Epithelial cell of esophagus (primary cell): ENCODE measurements around the gene SH3BP5.

Experiments
- DNase-seq: peaks from one replicate; pipeline ENCODE4 v3.0.0; 2010; ENCODE audit warnings: low read depth
- H3K4me3 ChIP-seq: 2 replicates; pipeline ENCODE4 v1.5.1; 2011; ENCODE audit warnings: mild to moderate bottlenecking, low read length, control low read depth
- TF ChIP-seq, protein P1 (sequence below): IDR thresholded peaks from 2 replicates; pipeline ENCODE4 v1.5.1; 2011; ENCODE audit warnings: low read depth, mild to moderate bottlenecking, low read length, control low read depth, inconsistent platforms; ENCODE audit not compliant: insufficient read depth; ENCODE audit errors: missing control alignments

The SH3BP5 gene

DNA sequence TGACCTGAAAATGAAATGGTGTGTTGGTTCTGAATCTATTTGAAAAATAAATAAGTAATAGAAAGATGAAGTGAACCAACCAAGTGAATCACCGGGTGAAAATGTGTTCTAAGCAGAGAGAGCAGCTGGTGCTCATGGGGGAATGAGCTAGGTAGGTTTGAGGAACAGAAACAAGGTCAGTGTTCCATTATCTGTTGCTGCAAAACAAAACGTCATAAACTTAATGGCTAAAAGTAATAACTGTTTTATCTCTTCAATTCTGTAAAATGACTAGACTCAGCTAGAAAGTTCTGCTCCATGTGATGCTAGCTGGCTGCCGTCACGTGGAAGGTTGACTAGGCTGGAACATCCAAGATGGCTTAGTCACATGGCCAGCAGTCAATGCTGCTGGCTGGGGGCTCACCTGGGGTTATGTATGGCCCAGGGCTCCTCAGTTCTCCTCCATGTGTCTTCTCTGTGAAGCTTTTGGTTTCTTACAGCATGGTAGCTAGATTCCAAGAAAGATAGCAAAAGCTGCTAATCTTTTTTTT is 13.3 kb upstream of the SH3BP5 start:
- TF ChIP-seq, protein P1, sequence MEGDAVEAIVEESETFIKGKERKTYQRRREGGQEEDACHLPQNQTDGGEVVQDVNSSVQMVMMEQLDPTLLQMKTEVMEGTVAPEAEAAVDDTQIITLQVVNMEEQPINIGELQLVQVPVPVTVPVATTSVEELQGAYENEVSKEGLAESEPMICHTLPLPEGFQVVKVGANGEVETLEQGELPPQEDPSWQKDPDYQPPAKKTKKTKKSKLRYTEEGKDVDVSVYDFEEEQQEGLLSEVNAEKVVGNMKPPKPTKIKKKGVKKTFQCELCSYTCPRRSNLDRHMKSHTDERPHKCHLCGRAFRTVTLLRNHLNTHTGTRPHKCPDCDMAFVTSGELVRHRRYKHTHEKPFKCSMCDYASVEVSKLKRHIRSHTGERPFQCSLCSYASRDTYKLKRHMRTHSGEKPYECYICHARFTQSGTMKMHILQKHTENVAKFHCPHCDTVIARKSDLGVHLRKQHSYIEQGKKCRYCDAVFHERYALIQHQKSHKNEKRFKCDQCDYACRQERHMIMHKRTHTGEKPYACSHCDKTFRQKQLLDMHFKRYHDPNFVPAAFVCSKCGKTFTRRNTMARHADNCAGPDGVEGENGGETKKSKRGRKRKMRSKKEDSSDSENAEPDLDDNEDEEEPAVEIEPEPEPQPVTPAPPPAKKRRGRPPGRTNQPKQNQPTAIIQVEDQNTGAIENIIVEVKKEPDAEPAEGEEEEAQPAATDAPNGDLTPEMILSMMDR = no peak
- no peak for DNase-seq
- H3K4me3 ChIP-seq = no peak overlapping the region

DNA sequence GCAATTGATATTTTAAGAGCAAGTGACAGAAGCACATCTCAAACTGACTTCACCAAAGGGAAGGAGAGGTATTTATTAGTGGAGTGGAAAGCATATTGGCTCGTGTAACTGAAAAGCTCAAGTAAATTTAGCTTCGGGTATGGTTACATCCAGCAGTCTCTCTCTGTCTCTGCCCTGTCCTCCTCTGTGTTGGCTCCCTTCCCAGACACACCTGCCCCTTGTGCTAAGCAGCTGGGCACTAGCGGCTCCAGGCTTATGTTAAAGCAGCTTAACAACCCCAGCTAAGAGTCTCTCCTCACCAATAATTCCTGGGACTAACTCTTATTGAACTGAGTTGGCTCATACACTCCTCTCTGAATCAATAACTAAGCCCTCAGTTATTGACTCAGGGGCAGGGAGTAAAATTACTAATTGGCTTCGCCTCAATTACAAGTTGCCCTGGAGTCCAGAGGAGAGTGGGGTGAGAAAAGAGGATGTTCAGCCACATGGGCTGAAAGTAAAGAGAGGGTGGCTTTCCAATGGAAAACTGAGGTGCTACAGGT is 12.8 kb upstream of the SH3BP5 start:
- DNase-seq = no peak
- no peak overlapping the region for H3K4me3 ChIP-seq
- TF ChIP-seq, protein P1 = no peak

GRCh38 chr3:15342945-15343344 is 10.6 kb upstream of the SH3BP5 start:
- no peak for DNase-seq
- H3K4me3 ChIP-seq = no peak overlapping the region
- TF ChIP-seq, protein P1 = no peak

DNA sequence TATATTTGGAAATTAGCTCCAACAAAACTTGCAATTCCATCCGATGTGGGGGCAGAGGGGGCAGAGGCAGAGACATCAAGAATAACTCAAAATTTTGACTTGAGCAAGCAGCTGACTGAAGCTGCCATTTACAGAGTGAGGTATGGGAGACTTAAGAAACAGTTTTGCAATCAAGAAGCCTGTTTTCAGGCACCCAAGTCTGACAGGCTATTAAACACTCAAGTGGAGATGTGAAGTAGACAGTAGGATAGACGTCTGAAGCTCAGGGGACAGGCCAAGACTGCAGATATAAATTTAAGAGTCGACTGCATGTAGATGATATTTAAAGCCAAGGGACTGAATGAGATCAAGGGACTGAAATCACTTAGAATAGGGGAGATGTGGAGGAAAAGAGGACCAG is 9.9 kb upstream of the SH3BP5 start:
- DNase-seq = no peak
- no peak overlapping the region for H3K4me3 ChIP-seq
- TF ChIP-seq, protein P1 = no peak

DNA sequence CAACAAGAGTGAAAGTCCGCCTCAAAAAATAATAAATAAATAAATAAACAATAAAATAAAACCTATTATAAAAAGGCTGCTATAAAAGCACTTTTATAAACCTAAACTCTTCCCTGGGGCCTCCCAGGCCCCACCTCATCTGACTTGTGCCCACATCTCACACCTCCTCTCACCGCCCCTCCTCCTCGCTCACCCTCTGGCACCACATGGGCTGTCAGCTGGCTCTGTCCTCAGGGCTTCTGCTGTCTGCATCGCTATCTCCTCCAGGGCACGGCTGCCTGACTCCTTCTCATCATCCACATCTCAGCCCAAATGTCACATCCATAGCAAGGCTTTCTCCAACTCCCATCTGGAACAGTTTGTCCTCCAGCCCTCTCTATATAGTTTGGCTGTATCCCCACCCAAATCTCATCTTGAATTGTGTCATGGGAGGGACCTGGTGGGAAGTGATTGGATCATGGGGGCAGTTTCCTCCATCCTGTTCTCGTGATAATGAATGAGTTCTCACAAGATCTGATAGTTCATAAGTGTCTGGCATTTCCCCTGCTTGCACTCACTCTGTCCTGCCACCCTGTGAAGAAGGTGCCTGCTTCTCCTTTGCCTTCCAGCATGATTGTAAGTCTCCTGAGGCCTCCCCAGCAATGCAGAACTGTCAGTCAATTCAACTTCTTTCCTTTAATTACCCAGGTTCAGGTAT is 8.8 kb upstream of the SH3BP5 start:
- TF ChIP-seq, protein P1 = no peak
- no peak for DNase-seq
- no peak overlapping the region for H3K4me3 ChIP-seq

GRCh38 chr3:15339786-15340215 is 7.4 kb upstream of the SH3BP5 start:
- peak; percentile 75 for DNase-seq
- H3K4me3 ChIP-seq = no peak overlapping the region
- TF ChIP-seq, protein P1 = no peak
